Amniotic epithelial cell (primary cell): ENCODE measurements around the gene ZDHHC14.
"Not testable (repeated sequence)": the region's sequence is repeated elsewhere in the genome, so short reads cannot be mapped to it uniquely, and the experiment has no call there.

Experiments used
- DNase-seq: peaks from one replicate; pipeline ENCODE4 v3.0.0-alpha.2; 2010; ENCODE audit warnings: low read depth

Gene ZDHHC14

DNA sequence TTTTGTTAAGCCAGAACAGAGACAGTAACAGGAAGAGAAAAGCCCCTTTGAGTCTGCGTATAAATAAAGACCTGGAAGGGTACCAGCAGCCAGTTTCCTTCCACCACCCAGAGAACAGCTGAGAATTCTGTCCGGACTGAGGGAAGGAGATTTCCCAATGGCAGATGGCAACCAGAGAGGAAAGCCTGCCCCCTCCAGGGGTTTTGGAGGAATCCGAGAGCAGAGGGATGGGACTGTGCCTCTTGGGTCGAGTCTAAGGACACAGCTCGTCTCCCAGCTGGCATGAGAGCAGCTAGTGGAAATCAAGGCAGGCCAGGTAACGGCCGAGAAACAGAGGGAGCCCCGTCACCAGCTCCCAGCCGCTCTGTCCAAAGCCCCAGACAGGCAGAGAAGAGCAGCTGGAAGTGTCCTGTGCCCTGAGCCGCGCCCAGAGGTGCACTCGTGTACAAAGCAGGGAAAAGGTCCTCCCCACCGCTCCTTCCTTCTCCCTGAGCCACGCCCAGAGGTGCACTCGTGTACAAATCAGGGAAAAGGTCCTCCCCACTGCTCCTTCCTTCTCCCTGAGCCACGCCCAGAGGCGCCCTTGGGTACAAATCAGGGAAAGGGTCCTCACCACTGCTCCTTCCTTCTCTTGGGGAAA is 308.1 kb downstream of the ZDHHC14 start:
- DNase-seq, result no peak

DNA sequence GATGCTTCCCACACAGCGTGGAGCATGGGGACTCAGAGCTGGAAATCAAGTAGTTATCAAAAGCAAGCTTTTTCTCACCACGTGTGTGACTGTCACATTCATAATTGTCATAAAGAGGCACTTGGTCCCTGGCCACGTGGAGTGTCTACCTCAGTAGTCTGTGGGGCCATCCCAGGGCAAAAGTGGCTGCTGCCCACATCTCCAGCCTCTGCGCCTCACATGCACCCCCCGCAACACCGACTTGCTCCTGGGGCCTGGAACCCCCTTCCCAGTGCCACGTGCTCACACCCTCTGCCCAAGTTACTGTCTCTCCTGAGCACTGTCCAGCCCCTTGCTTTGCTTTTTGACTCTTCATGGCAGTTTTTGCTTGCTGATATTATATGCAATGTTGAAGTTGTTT is 308.9 kb downstream of the ZDHHC14 start:
- DNase-seq, result no peak

DNA sequence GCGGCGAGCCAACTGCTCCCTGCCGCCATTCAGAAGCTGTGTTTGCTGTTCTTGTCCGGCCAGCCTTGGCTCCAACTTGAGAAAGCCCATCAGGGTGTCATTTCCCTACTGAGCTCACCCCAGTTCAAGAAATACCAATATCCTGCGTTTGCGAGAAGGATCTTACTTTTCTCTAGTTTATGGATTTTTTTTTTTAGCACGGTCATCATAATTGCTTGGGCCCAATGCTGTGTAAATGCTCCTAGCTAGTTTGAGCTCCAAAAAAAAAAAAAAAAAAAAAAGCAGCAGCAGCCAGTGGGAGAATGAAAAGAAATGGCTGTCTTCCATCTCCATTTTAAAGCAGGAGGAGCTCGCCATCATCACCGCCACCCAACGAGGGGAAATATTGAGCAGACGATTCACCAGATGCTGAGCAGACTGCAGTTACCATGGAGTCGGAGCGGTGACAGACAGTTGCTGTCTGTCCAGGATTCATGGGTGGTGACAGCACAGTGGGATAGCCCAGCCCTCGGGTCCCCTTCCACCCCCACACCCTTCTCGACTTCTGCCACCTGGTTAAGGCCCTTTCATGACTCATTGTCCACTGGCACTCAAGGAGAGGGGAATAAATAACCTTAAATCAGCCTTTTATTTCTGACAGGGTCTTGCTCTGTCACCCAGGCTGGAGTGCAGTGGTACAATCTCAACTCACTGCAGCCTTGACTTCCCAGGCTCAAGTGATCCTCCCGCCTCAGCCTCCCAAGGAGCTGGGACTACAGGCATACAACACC is 309.6 kb downstream of the ZDHHC14 start:
- no peak for DNase-seq

DNA sequence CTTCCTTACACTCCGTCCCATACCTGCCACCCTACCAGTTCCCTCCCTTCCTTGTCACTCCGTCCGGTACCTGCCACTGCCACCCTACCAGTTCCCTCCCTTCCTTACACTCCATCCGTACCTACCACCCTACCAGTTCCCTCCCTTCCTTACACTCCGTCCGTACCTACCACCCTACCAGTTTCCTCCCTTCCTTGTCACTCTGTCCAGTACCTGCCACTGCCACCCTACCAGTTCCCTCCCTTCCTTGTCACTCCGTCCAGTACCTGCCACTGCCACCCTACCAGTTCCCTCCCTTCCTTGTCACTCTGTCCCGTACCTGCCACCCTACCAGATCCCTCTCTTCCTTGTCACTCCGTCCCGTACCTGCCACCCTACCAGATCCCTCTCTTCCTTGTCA is 310.6 kb downstream of the ZDHHC14 start:
- not testable (repeated sequence) for DNase-seq

DNA sequence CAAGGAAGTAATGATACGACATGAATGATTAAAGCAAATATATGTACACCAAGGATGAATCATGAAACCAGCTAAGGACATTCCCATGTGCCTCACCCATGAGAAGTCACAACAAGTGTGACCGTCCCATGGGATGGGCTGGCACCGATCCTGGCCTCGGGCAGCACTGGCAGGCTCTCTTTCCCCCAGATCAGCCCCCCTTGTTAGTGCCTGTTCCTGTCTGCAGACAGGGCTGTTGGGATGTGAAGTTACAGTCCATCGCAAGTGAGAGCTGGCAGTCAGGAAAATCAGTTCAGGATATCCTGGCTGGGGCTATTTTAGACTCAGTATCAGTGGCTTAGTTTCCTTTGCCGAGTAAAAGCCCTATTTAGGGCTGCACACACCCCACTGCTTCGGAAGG is 312.9 kb downstream of the ZDHHC14 start:
- DNase-seq, result no peak

DNA sequence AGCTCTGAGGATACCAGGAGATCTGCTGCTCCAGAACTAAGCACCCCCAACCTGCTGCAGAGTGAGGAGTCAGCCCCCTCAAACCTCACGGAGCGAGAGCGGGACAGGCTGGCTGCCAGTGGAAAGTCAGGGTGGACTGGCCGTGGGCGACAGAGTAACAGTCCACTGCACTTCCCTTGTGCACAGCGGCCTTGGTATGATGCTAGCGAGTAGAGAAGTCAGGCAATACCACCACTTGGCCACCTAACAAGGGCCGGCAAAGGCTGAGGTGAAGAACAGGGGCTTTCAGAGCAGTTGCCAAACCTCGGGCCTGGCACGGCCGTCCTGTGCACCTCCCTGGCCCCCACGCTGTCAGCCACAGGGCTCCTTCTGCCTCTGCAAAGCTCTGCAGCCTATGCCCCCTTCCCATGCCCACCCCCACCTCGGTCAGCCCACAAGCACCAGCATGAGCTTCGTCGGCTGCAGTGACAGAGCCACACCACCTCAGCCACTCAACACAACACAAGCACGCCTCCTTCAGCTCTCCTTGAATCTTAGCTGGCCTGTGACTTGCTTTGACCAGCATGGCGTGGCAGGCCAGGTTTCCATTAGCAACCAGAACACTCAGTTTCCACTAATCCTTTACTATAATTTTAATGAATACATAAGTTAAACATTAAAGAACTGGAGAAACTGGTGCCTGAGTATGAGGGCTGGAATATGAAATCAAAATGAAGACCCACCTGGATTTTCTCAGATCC is 314.5 kb downstream of the ZDHHC14 start:
- DNase-seq, result no peak

DNA sequence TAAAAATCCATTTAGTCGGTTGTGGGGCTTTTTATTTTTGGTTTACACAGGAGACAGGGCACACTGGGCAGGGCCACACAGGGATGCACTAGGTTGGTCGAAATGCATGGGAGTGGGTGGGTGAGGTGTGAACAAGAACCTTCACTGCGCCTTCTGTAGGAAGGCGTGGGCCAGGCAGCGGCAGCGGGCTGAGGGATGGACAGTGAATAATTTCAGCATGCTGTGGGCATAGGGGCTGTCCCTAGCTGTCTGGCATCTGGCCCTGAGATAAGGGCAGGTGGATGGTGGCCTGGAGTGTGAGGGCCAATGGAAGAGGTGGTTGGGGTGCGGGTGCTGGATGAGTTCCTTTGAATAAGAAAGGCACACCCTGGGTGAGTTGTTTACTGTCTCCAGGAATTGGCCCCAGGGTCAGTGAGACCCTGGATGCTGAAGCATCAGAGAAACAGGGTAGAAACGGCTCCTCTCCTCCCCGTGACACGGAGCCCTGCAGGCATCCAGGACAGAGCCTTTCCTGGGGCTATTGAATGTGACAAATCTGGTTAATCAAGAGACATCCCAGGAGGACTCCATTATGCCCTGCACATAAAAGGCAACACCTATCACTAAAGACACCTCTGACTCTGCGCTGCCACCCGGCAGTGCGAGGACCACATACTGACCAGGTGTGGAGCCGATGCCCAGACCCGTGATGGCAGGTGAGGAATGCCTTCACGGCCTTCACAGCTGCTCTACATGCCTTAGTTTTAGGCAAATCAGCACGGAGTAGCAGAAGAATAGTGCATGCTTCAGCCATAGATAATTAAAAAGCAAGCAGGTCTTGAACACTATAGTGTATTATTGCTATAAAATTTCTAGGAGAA is 319.0 kb downstream of the ZDHHC14 start:
- no peak for DNase-seq

DNA sequence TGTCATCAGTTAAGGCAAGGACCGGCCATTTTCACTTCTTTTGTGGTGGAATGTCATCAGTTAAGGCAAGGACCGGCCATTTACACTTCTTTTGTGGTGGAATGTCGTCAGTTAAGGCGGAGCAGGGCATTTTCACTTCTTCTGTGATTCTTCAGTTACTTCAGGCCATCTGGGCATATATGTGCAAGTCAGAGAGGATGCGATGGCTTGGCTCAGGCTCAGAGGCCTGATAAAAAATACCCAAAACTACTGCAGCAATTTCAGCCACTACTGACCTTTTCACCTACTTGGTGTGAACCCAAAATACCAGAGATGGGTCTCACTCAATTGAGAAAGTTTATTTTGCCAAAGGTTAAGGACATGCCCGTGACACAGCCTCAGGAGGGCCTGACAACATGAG is 325.4 kb downstream of the ZDHHC14 start:
- DNase-seq, result not testable (repeated sequence)

DNA sequence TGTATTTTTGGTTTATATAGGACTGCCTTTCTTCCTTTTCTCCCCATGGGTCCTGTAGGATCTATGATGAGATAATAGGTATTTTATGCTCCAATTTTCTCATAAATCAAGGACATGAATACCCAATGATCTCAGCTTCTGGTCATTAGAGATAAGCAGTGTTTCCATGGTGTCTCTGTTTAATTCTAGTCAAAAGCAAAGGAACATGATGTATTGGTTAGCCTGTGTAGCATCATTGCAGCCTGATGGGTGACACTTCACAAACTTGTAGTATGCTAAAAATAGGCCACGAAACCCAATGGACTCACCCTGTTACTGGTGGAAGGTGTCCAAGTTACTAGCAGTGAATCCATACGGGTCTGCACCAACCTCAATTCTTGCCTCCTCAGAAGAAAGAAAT is 325.9 kb downstream of the ZDHHC14 start:
- DNase-seq, result no peak

DNA sequence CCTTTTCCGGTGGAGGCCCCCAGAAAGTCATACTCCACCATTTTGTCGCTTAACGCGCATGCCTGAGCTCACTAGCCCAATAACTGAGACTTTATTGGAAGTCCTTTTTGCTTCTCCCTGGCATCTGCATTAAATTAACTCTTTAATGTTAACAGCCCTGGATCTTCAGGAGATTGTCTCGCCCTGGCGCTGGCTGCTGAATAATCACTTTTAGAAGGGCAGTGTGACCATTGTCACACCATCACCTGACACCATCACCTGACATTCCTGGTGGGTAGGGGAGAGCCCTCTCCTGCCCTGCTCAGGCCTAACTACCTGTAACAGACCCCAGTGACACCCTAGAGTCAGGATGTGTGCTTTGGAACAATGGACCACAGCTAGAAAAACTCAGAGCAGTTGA is 326.6 kb downstream of the ZDHHC14 start:
- DNase-seq, result no peak

DNA sequence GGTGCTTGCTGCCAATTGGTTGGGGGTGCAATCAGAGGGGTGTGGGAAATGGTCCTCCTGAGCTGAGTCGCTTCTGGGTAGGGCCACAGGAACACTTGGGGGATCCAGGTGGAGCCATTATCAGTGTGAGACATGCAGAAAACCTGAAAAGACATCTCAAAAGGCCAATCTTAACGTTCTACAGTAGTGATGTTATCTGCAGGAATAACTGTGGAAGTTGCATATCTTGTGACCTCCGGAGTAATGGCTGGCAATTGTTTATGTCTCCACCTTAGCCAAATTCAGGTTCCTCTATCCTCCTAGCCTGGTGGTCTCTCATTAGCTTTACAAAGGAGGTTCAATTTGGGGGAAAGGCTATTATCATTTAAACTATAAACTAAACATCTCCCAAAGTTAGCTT is 327.2 kb downstream of the ZDHHC14 start:
- no peak for DNase-seq

DNA sequence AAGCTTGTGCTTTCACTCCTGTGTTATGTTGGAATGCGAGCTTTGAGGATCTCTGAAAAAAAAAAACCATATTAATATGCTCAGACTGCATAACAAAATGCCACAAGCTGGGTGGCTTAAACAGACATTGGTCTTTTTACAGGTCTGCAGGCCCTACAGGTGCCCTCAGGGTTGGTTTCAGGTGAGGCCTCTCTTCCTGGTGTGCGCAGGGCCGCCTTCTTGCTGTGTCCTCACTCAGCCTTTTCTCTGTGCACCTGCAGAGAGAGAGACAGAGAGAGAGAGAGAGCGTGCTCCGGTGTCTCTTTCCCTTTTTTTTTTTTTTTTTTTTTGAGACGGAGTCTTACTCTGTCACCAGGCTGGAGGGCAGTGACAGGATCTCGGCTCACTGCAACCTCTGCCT is 327.9 kb downstream of the ZDHHC14 start:
- no peak for DNase-seq

DNA sequence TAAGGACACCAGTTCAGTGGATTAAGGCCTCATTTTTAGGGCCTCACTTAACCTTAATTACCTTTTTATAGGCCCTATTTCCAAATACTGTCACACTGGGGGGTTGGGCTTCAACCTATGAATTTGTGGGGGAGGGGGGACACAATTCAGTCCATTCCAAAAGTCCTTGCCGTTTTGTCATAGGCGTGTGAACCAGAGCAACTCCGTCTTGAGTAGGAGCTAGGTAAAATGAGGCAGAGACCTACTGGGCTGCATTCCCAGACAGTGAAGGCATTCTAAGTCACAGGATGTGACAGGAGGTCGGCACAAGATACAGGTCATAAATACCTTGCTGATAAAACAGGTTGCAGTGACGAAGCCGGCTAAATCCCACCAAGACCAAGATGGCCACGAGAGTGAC is 328.6 kb downstream of the ZDHHC14 start:
- no peak for DNase-seq

DNA sequence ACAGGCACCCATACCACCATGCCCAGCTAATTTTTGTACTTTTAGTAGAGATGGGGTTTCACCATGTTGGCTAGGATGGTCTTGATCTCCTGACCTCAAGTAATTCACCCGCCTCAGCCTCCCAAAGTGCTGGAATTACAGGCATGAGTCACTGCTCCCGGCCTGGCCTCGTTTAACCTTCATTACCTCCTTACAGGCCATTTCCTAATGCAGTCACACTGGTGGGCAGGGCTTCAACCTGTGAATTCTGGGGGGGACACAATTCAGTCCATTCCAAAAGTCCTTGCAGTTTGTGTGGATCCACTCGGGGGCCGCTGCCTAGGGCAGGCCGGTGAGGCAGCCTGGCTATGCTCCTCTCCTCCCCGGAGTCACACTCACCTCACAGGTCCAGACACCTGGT is 329.6 kb downstream of the ZDHHC14 start:
- DNase-seq, result peak; percentile 48

DNA sequence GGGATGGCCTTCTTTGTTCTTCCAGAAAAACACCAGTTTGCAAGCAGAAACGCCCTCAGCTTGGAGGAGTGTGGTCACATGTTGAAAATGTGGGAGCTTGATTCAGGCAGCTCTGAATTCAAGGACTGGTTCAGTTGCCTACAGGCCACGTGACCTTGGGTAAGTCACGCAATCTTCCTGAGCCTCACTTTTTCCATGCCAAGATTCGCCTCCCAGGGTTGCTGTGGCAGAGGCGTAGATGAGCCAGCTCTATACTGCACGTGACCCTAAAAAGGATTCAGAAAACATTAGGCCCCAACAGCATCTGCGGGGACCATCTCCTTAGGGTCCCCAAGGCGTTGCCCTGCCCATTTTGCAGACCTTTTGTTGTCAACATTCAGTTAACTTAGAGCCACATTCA is 330.1 kb downstream of the ZDHHC14 start:
- peak; percentile 26 for DNase-seq

DNA sequence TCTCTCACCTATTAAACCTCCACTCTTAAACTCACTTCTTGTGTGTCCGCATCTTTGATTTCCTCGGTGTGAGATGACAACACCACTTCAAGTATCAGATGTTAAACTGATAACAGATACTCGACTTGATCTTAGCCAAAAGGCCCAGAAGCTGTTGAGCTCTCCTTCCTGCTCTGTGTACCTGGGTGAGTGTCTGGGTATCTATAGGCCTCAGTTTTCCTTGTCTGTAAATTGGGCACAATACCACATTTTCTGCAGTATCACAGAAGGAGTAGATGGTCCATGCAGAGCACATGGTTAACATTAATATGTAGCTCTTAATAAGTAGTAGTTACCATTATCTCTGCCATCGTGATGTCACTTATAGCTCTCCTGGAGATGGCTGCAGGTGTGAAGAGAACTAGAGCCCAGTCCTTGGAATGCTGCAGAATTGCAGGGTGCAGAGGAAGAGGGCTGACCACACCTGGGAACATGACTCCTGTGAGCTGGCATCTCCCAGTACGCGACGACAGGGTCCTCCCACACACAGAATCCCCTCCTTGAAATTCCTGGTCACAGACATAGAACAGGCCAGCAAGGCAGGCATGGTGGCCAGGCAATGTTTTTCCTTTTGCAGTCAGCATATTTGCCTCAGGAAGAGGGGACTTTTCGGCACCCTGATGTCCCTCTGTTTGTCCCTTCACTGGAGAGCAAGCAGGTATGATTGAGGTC is 331.8 kb downstream of the ZDHHC14 start:
- no peak for DNase-seq

DNA sequence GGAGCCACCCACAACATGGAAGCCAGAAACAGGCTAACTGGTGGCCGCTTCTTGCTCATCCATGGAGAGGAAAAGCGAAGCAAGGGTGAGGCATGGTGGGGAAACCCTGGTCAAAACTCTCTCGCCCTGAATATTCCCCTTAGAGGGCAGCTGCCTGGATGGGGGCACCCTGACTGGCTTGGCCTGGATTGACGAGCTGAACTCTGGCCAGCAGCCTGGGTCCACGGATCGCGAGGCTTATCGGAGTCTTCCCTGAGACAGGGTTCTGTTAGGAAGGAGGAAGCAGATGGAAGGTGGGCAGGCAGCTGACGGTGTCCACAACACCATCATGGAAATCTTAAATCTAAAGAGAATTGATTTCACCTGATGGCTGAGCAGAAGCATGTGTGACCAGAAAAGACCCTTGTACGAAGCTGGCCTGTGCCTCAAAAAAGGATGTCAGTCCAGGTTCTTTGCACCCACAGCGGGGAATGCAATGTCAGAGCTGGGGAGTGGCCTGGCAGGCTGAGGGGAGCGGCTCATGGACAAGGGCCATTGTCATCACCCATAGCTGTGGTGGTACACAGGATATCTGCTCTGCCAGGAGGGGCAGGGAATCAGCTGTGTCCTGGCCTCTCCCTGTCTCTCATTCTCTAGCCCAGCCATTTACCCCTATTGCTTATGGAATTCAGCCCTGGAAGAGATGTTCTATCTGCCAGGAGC is 332.6 kb downstream of the ZDHHC14 start:
- DNase-seq, result no peak

DNA sequence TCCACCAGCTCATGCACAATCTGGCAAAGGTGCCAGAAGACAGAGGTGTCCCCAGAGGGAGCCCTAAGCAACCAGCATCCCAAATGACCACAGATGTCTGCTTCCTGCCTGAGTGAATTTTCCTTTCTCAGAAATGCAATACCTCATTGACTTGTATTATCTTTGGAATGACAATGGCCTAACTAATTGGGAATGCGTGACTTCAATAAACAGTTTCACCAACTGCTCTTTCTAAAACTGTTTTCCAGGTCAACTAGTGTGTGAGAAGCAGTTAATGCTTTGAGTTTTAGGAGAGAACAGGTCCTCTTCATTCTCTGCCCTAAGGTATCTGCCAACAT is 333.1 kb downstream of the ZDHHC14 start:
- no peak for DNase-seq

DNA sequence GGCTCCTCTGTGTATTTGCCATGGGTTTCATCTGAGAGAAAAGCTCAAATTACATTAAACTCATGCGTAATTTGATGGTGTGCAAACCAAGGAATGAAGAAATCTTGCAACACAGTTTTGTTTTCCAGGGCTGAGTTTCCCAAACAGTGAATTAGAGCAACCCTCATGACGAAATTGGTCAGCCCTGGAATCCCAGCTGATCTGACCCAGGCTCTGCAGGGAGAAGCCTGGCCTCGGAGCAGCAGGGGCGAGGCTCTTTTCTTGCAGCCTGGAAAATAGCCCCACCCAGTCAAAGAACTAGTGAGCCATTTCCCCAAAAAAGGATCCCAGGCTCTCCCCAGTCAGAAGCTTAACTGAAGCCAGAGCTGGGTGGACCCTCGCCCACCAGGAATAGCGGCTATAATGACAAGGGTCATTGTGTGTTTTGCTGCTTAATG is 334.8 kb downstream of the ZDHHC14 start:
- DNase-seq, result peak; percentile 97

DNA sequence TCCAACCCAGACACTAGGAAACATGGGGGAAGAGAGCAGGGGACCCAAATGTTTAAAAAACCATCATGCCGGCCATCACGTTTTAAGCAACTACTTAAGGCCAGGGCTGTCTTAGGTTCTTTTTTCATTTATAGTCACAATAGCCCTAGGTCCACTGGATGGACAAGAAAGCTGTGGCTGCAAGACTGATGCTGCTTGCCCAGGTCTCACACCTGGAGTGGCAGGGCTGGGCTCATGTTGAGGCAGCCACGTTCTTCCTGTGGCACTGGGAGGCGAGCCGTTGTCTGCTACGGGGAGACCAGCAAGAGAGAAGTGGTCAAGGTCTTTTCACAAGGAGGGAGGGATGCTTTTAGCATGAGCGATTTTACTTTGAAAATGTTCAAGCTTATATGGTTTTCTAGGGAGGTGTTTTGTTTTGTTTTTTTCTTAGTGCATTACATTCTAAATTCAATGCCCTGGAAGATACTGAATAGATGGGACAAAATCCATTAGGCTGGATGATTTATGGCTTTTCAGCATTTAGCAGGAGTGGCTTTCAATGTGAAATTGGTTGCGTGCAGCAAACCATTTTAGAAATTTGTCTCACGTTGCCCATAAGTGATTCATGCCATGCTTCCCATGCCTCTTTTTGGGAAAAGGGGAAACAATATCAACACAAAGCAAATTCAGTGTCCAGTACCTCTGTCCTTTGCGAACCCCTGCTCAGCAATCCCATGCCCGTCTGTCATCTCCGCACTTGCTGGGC is 335.4 kb downstream of the ZDHHC14 start:
- peak; percentile 33 for DNase-seq
